Stomach smooth muscle (tissue), 2 donors: ENCODE results near the gene ROBO1.

Experiments used
- H3K27ac ChIP-seq: one replicate; pipeline ENCODE4 v1.7.0; 2013; ENCODE audit warnings: mild to moderate bottlenecking, low read length, inconsistent platforms
- H3K27me3 ChIP-seq, 2 donors: one replicate each; pipeline ENCODE4 v1.7.0; 2013; ENCODE audit warnings: low read length in 2 of 2; ENCODE audit not compliant: insufficient read depth in 2 of 2, control insufficient read depth in 1 of 2
- H3K36me3 ChIP-seq, 2 donors: one replicate each; pipeline ENCODE4 v1.7.0; 2013; ENCODE audit warnings: low read length in 2 of 2; ENCODE audit not compliant: control insufficient read depth in 2 of 2, insufficient read depth in 2 of 2
- H3K4me1 ChIP-seq: one replicate; pipeline ENCODE4 v1.7.0; 2013; ENCODE audit warnings: low read length; ENCODE audit not compliant: control insufficient read depth, insufficient read depth
- H3K4me3 ChIP-seq, 2 donors: one replicate each; pipeline ENCODE4 v1.7.0; 2013; ENCODE audit warnings: low read length in 2 of 2
- H3K9ac ChIP-seq, 2 donors: one replicate each; pipeline ENCODE4 v1.7.0; 2013; ENCODE audit warnings: low read length in 2 of 2, mild to moderate bottlenecking in 1 of 2
- H3K9me3 ChIP-seq, 2 donors: one replicate each; pipeline ENCODE4 v1.7.0; 2013; ENCODE audit warnings: low read length in 2 of 2; ENCODE audit not compliant: control insufficient read depth in 2 of 2
- donor health status: healthy.
- donor health status: Pancreatic carcinoma.

The ROBO1 gene

DNA sequence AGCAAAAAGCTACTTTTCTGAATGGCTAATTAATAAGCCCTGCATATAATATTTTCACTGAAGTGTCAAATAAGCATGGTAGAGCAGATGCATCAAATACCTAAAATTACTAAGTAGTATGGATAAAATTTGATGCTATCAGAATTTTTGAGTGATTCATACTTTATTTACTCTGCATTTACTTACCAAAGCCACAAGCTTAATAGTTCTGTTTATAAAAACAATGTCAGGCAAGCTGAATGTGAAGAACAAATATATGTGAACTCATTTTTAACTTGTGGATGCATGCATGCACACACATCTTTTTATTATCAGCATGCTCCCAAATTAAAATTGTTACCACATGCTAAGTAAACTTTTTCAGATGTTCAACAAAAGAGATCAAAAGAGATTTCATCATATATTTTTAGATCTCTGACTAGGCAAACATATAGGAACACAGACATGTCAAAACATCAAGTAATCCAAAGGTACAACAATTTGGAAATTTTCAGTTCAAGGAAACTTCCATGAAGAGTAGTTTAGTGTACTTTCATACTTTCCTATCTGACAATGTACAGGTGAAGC is 969.4 kb downstream of the ROBO1 start:
- H3K9ac ChIP-seq = no peak overlapping the region
- H3K4me3 ChIP-seq = no peak overlapping the region
- H3K36me3 ChIP-seq = no peaks in the 10 kb centered on the region
- no peaks in the 10 kb centered on the region for H3K27me3 ChIP-seq
- no peak overlapping the region for H3K27ac ChIP-seq
- no peaks in the 10 kb centered on the region for H3K9me3 ChIP-seq
- H3K4me1 ChIP-seq = no peaks in the 10 kb centered on the region

DNA sequence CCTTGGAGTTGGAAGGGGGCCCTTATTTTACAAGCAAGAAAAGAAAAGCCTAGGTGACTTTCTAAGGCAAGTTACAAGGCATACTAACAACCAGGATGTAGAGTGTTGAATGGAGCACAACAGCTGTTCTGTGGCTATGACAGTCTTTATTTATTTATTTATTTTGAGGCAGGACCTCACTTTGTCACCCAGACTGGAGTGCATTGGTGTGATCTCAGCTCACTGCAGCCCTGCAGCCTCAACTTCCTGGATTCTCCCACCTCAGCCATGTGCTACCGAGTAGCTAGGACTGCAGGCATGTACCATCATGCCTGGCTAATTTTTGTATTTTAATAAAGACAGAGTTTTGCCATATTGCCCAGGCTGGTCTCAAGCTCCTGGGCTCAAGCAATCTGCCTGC is 973.4 kb downstream of the ROBO1 start:
- H3K27ac ChIP-seq = no peak overlapping the region
- no peaks in the 10 kb centered on the region for H3K27me3 ChIP-seq
- H3K36me3 ChIP-seq = no peaks in the 10 kb centered on the region
- H3K4me1 ChIP-seq = no peaks in the 10 kb centered on the region
- H3K9ac ChIP-seq = no peak overlapping the region
- no peak overlapping the region for H3K4me3 ChIP-seq
- H3K9me3 ChIP-seq = no peaks in the 10 kb centered on the region

GRCh38 chr3:78792733-78793132 is 975.1 kb downstream of the ROBO1 start:
- Histone ChIP-seq H3K27me3 (no peaks in the 10 kb centered on the region), H3K9ac (no peak overlapping the region), H3K36me3 (no peaks in the 10 kb centered on the region), H3K4me1 (no peaks in the 10 kb centered on the region), H3K4me3 (no peak overlapping the region), H3K27ac (no peak overlapping the region), H3K9me3 (no peaks in the 10 kb centered on the region)

GRCh38 chr3:78792212-78792611 is 975.6 kb downstream of the ROBO1 start:
- Histone ChIP-seq H3K27me3 (no peaks in the 10 kb centered on the region), H3K27ac (no peak overlapping the region), H3K4me3 (no peak overlapping the region), H3K36me3 (no peaks in the 10 kb centered on the region), H3K9ac (no peak overlapping the region), H3K9me3 (no peaks in the 10 kb centered on the region), H3K4me1 (no peaks in the 10 kb centered on the region)

DNA sequence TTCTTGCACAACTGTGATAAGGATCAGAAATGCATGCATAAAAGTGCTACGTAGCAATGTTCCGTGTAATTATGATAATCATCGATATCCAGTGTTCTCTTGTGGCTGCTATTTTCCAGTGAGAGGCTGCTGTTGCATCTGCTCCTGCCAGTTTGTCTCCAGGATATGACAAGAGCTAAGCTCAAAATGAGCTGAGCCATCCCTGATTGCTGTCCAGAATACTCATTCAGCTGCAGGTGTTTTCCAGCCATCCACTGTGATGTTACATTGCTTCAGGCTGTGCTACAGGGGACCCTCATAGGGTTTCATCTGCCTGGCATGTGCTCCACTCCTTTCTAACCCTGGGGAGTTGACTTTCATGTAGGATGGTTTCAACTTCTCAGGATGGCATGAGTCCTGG is 976.0 kb downstream of the ROBO1 start:
- Histone ChIP-seq H3K27ac (no peak overlapping the region), H3K4me1 (no peaks in the 10 kb centered on the region), H3K36me3 (no peaks in the 10 kb centered on the region), H3K9ac (no peak overlapping the region), H3K27me3 (no peaks in the 10 kb centered on the region), H3K4me3 (no peak overlapping the region), H3K9me3 (no peaks in the 10 kb centered on the region)

- H3K4me1 ChIP-seq = no peaks in the 10 kb centered on the region
These were observed 979.0 kb downstream of the ROBO1 start for GRCh38 chr3:78788839-78789238.

GRCh38 chr3:78785004-78785403 is 982.8 kb downstream of the ROBO1 start:
- Histone ChIP-seq H3K4me1 (no peaks in the 10 kb centered on the region), H3K9ac (no peak overlapping the region), H3K36me3 (no peaks in the 10 kb centered on the region), H3K27ac (no peak overlapping the region), H3K4me3 (no peak overlapping the region), H3K27me3 (no peaks in the 10 kb centered on the region), H3K9me3 (peaks cover 0 to under 1% of the 10 kb centered on the region in 2 donors)

More at GRCh38 chr3:78788839-78789238, 979.0 kb downstream of the ROBO1 start:
- Histone ChIP-seq H3K4me3 (no peak overlapping the region), H3K27me3 (no peaks in the 10 kb centered on the region), H3K9me3 (no peaks in the 10 kb centered on the region), H3K36me3 (no peaks in the 10 kb centered on the region), H3K27ac (no peak overlapping the region), H3K9ac (no peak overlapping the region)

DNA sequence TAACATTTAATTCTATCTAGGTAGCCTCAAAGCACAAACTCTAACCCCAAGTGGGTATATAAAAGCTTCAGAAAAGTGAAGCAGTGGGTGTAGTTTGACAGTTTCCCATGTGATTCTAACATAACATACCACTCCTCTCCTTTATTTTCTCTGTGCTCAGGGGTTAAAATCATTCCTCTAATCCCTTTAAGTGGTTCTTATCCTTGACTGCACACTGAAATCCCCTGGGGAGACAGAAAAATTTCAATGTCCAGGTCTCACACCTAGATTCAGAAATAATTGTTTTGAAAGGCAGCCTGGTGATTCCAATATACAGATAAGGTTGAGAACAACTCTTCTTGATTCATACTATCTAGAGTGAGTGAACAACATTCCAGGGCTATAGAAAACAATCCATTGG is 986.4 kb downstream of the ROBO1 start:
- no peak overlapping the region for H3K4me3 ChIP-seq
- H3K4me1 ChIP-seq = no peaks in the 10 kb centered on the region
- no peak overlapping the region for H3K27ac ChIP-seq
- H3K9ac ChIP-seq = no peak overlapping the region
- no peaks in the 10 kb centered on the region for H3K36me3 ChIP-seq
- peaks cover 0 to 3% of the 10 kb centered on the region in 2 donors for H3K9me3 ChIP-seq
- no peaks in the 10 kb centered on the region for H3K27me3 ChIP-seq

DNA sequence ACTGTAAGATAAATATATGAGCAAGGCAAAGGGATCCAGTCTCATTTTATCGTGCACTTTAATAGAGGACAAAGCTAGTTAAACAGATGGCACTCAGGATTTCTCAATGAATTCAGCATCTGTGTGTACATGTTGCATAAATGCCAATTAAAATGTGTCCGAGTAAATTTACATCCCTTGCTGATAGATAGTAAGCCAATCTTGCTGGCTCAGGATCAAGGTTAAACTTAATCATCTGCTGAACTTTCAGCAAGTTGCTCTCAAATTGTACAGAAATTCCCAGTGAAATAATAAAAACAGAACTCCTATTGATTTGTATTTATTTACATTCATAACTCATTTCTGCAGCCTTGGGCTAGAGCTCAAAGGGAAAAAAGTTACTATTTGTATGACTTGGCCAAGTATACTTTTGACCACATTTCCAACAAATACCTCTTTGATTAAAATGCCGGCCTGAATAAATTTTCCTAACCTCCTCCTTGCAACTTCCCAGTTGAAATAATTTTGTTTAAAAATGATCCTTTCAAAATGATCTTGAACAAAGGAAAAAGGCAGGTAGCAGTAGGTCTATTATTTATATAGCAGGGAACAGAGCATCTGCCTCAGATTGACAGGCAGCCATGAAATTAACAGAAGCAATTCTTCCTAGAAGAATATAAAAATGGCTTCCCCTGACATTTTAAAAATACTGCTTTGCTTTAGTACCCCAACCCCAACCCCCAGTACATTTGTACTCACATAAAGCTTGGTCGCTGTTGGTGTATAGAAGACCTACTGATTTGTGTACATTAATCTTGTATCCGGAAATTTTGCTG is 1001.9 kb downstream of the ROBO1 start:
- no peaks in the 10 kb centered on the region for H3K9me3 ChIP-seq
- no peak overlapping the region for H3K27ac ChIP-seq
- no peaks in the 10 kb centered on the region for H3K27me3 ChIP-seq
- no peak overlapping the region for H3K9ac ChIP-seq
- no peak overlapping the region for H3K4me3 ChIP-seq
- no peaks in the 10 kb centered on the region for H3K4me1 ChIP-seq
- no peaks in the 10 kb centered on the region for H3K36me3 ChIP-seq

GRCh38 chr3:78764634-78765033 is 1003.2 kb downstream of the ROBO1 start:
- no peak overlapping the region for H3K9ac ChIP-seq
- no peaks in the 10 kb centered on the region for H3K36me3 ChIP-seq
- H3K4me3 ChIP-seq = no peak overlapping the region
- H3K27ac ChIP-seq = no peak overlapping the region
- H3K27me3 ChIP-seq = no peaks in the 10 kb centered on the region
- no peaks in the 10 kb centered on the region for H3K9me3 ChIP-seq
- H3K4me1 ChIP-seq = no peaks in the 10 kb centered on the region

DNA sequence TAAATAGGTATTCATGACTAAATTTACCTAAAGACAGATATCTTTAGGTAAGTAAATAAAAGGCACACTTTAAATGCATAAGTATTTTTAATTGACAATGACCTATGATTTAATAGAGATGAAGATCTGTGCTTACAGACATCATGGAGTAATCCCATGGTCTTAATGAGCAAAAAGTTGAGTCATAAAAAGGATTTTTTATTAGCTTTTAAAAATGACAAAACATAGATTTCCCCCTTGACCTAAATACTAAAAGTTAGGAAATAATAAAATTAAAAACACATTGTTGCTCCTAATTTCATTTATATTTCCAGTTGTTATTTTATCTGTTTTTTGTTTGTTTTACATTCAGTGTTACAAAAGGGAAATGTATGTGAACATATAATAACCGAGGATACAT is 1005.7 kb downstream of the ROBO1 start:
- H3K9ac ChIP-seq = no peak overlapping the region
- no peak overlapping the region for H3K4me3 ChIP-seq
- no peaks in the 10 kb centered on the region for H3K36me3 ChIP-seq
- no peaks in the 10 kb centered on the region for H3K9me3 ChIP-seq
- H3K4me1 ChIP-seq = no peaks in the 10 kb centered on the region
- H3K27ac ChIP-seq = no peak overlapping the region
- no peaks in the 10 kb centered on the region for H3K27me3 ChIP-seq
